H9 (cell line): ENCODE results near the gene TMEM51. TPM values are rescaled to one million over a fixed set of nuclear protein-coding genes. Genes with fewer than 3 reads are reported as not detected.

Source experiments
- DNase-seq: peaks from one replicate; pipeline ENCODE4 v3.0.0-alpha.2; 2017
- H2AFZ ChIP-seq: one replicate; pipeline ENCODE4 v1.6.1; 2013; ENCODE audit warnings: mild to moderate bottlenecking, low read length, control low read depth, moderate library complexity
- H2AK5ac ChIP-seq: 2 replicates; pipeline ENCODE4 v1.6.1; 2013; ENCODE audit warnings: low read length, control low read depth, mixed read lengths; ENCODE audit not compliant: insufficient read length
- H2BK120ac ChIP-seq: one replicate; pipeline ENCODE4 v1.6.1; 2013; ENCODE audit warnings: low read depth, mild to moderate bottlenecking, low read length, control low read depth, inconsistent platforms; ENCODE audit not compliant: poor library complexity, severe bottlenecking
- H2BK12ac ChIP-seq: 2 replicates; pipeline ENCODE4 v1.6.1; 2013; ENCODE audit warnings: low read length, control low read depth, mixed read lengths, low read depth; ENCODE audit not compliant: insufficient read length
- H2BK15ac ChIP-seq: 2 replicates; pipeline ENCODE4 v1.6.1; 2013; ENCODE audit warnings: low read depth, low read length, control low read depth
- H2BK20ac ChIP-seq: one replicate; pipeline ENCODE4 v1.6.1; 2013; ENCODE audit warnings: low read depth, mild to moderate bottlenecking, low read length, control low read depth, inconsistent platforms; ENCODE audit not compliant: poor library complexity, severe bottlenecking
- H2BK5ac ChIP-seq: 2 replicates; pipeline ENCODE4 v1.6.1; 2013; ENCODE audit warnings: low read length, control low read depth, mixed read lengths; ENCODE audit not compliant: insufficient read length
- H3K14ac ChIP-seq: 2 replicates; pipeline ENCODE4 v1.6.1; 2013; ENCODE audit warnings: low read length, control low read depth; ENCODE audit not compliant: insufficient read depth
- H3K18ac ChIP-seq: 2 replicates; pipeline ENCODE4 v1.6.1; 2013; ENCODE audit warnings: low read depth, mild to moderate bottlenecking, mixed read lengths, low read length, control low read depth; ENCODE audit not compliant: insufficient read length
- H3K23ac ChIP-seq: 2 replicates; pipeline ENCODE4 v1.6.1; 2013; ENCODE audit warnings: low read length, control low read depth, mixed read lengths, low read depth; ENCODE audit not compliant: insufficient read length
- H3K23me2 ChIP-seq: 2 replicates; pipeline ENCODE4 v1.6.1; 2013; ENCODE audit warnings: low read depth, mild to moderate bottlenecking, mixed read lengths, low read length, control low read depth; ENCODE audit not compliant: insufficient read length, poor library complexity, severe bottlenecking
- H3K27ac ChIP-seq: 2 replicates; pipeline ENCODE4 v1.5.1; 2013; ENCODE audit warnings: low read length, control low read depth, mixed read lengths, low read depth; ENCODE audit not compliant: insufficient read length
- H3K27me3 ChIP-seq: 2 replicates; pipeline ENCODE4 v1.6.1; 2013; ENCODE audit warnings: low read length, control low read depth, inconsistent platforms; ENCODE audit not compliant: insufficient read depth
- H3K4ac ChIP-seq: 2 replicates; pipeline ENCODE4 v1.6.1; 2013; ENCODE audit warnings: low read depth, mild to moderate bottlenecking, control low read depth, inconsistent platforms, low read length, moderate library complexity
- H3K4me1 ChIP-seq: 2 replicates; pipeline ENCODE4 v1.6.1; 2013; ENCODE audit warnings: low read length, control low read depth, inconsistent platforms; ENCODE audit not compliant: insufficient read depth
- H3K4me2 ChIP-seq: 2 replicates; pipeline ENCODE4 v1.6.1; 2013; ENCODE audit warnings: low read length, control low read depth, mixed read lengths; ENCODE audit not compliant: insufficient read length, insufficient read depth
- H3K56ac ChIP-seq: 2 replicates; pipeline ENCODE4 v1.6.1; 2013; ENCODE audit warnings: low read depth, mild to moderate bottlenecking, mixed read lengths, low read length, control low read depth; ENCODE audit not compliant: insufficient read length
- H3K79me1 ChIP-seq: 2 replicates; pipeline ENCODE4 v1.6.1; 2013; ENCODE audit warnings: low read depth, mild to moderate bottlenecking, moderate library complexity, low read length, control low read depth, inconsistent platforms; ENCODE audit not compliant: insufficient read depth, poor library complexity, severe bottlenecking
- H3K79me2 ChIP-seq: 2 replicates; pipeline ENCODE4 v1.6.1; 2013; ENCODE audit warnings: low read length, control low read depth, inconsistent platforms; ENCODE audit not compliant: insufficient read depth
- H3K9ac ChIP-seq: 2 replicates; pipeline ENCODE4 v1.6.1; 2013; ENCODE audit warnings: low read length, control low read depth, mixed read lengths; ENCODE audit not compliant: insufficient read length; ENCODE audit errors: extremely low read depth
- H3K9me3 ChIP-seq: one replicate; pipeline ENCODE4 v1.6.1; 2013; ENCODE audit warnings: low read depth, low read length, inconsistent platforms; ENCODE audit not compliant: control insufficient read depth
- H3T11ph ChIP-seq: one replicate; pipeline ENCODE4 v1.6.1; 2013; ENCODE audit warnings: mild to moderate bottlenecking, low read length, control low read depth, inconsistent platforms
- H4K20me1 ChIP-seq: one replicate; pipeline ENCODE4 v1.6.1; 2013; ENCODE audit not compliant: control insufficient read depth, insufficient read length, insufficient read depth
- H4K5ac ChIP-seq: 2 replicates; pipeline ENCODE4 v1.6.1; 2013; ENCODE audit warnings: low read depth, mild to moderate bottlenecking, mixed read lengths, low read length, control low read depth; ENCODE audit not compliant: insufficient read length
- H4K8ac ChIP-seq: replicated peaks from 2 replicates; pipeline ENCODE4 v1.6.1; 2013; ENCODE audit warnings: low read length, control low read depth, mixed read lengths, low read depth; ENCODE audit not compliant: insufficient read length
- H4K91ac ChIP-seq: 2 replicates; pipeline ENCODE4 v1.6.1; 2013; ENCODE audit warnings: low read depth, mild to moderate bottlenecking, moderate library complexity, mixed read lengths, low read length, control low read depth; ENCODE audit not compliant: insufficient read length
- H3K27ac Mint-ChIP-seq, 3 experiments: 2 replicates in 2 of 3; 3 replicates in 1 of 3; pipeline ENCODE4 v1.8.0; 2020 to 2021; ENCODE audit warnings: mixed read lengths in 3 of 3, mild to moderate bottlenecking in 1 of 3, moderate library complexity in 1 of 3
- H3K27me3 Mint-ChIP-seq: 2 replicates; pipeline ENCODE4 v1.8.0; 2021; ENCODE audit warnings: low read depth, mild to moderate bottlenecking, moderate library complexity, mixed read lengths
- H3K36me3 Mint-ChIP-seq, 3 experiments: 2 replicates in 2 of 3; 3 replicates in 1 of 3; pipeline ENCODE4 v1.8.0; 2020 to 2021; ENCODE audit warnings: low read depth in 3 of 3, mixed read lengths in 3 of 3; ENCODE audit not compliant: insufficient read depth in 1 of 3
- H3K4me1 Mint-ChIP-seq, 2 experiments: 2 replicates each; pipeline ENCODE4 v1.8.0; 2020; ENCODE audit warnings: mixed read lengths in 2 of 2
- H3K4me3 Mint-ChIP-seq, 2 experiments: 2 replicates in 1 of 2; 3 replicates in 1 of 2; pipeline ENCODE4 v1.8.0; 2020 to 2021; ENCODE audit warnings: mild to moderate bottlenecking in 2 of 2, mixed read lengths in 2 of 2, moderate library complexity in 1 of 2
- H3K9me3 Mint-ChIP-seq, 2 experiments: 2 replicates in 1 of 2; 3 replicates in 1 of 2; pipeline ENCODE4 v1.8.0; 2020; ENCODE audit warnings: mild to moderate bottlenecking in 2 of 2, mixed read lengths in 2 of 2, moderate library complexity in 1 of 2
- CTCF ChIP-seq: fragments of 200-600 bp; sonication (generic); conservative IDR thresholded peaks from 3 replicates; pipeline ENCODE4 v1.8.0; 2021; ENCODE audit warnings: antibody characterized with exemption, mild to moderate bottlenecking
- total RNA-seq: library from RNA; stranded (reverse); gene quantifications from 2 replicates; pipeline ENCODE4 v1.2.1, GENCODE V29; 2021

TMEM51 gene
- total RNA-seq, 1 experiment from 2014 or later = 4.6 TPM

- H3K36me3 Mint-ChIP-seq = no peaks in the 10 kb centered on the region
- Histone ChIP-seq H3T11ph (no peak overlapping the region), H3K56ac (no peak overlapping the region), H4K20me1 (no peaks in the 10 kb centered on the region), H2BK15ac (no peak overlapping the region), H3K27me3 (no peaks in the 10 kb centered on the region), H3K18ac (no peak overlapping the region), H3K4me2 (no peak overlapping the region), H2BK12ac (no peak overlapping the region), H2BK5ac (no peak overlapping the region), H3K4me1 (peaks cover 5% of the 10 kb centered on the region; the same call in 1 of the 2 replicates), H3K27ac (no peak overlapping the region), H2BK120ac (no peak overlapping the region), H4K5ac (no peak overlapping the region), H3K23ac (no peak overlapping the region), H2AFZ (no peak overlapping the region), H3K23me2 (no peaks in the 10 kb centered on the region), H4K8ac (no peak overlapping the region), H3K79me1 (no peaks in the 10 kb centered on the region), H2BK20ac (no peak overlapping the region), H3K79me2 (no peaks in the 10 kb centered on the region), H3K14ac (no peak overlapping the region), H4K91ac (no peak overlapping the region), H2AK5ac (no peak overlapping the region), H3K4ac (no peak overlapping the region), H3K9me3 (no peaks in the 10 kb centered on the region), H3K9ac (no peak overlapping the region)
- H3K27ac Mint-ChIP-seq = no peak overlapping the region
- DNase-seq = no peak
- H3K4me1 Mint-ChIP-seq = peaks cover 13 to 14% of the 10 kb centered on the region in 2 experiments
- H3K27me3 Mint-ChIP-seq = peaks cover 16% of the 10 kb centered on the region
- H3K9me3 Mint-ChIP-seq = no peaks in the 10 kb centered on the region
- TF ChIP-seq CTCF = no peak
- H3K4me3 Mint-ChIP-seq = no peak overlapping the region
Measured at GRCh38 chr1:15233689-15234088, 80.1 kb downstream of the TMEM51 start.
